Lung microvascular endothelial cell (primary cell): Measurements from ENCODE around the gene CARD11. TPM values are rescaled to one million over a fixed set of nuclear protein-coding genes. Genes with fewer than 3 reads are reported as not detected.

ENCODE experiments used
- DNase-seq, 2 donors: peaks; one replicate each; pipeline versions ENCODE4 v3.0.0 to v3.0.0-alpha.2; 2010; ENCODE audit warnings: low read depth in 2 of 2
- total RNA-seq: library from RNA; depleted of rRNA; stranded (reverse); fragments of >200 nt; gene quantifications from 2 replicates; pipeline ENCODE4 v1.2.1, GENCODE V29; 2014

The CARD11 gene
- total RNA-seq, 1 donor from 2014 or later, result 2.2 TPM

- DNase-seq, result no peak
Observed at GRCh38 chr7:2982831-2983230, 60.8 kb downstream of the CARD11 start.

DNA sequence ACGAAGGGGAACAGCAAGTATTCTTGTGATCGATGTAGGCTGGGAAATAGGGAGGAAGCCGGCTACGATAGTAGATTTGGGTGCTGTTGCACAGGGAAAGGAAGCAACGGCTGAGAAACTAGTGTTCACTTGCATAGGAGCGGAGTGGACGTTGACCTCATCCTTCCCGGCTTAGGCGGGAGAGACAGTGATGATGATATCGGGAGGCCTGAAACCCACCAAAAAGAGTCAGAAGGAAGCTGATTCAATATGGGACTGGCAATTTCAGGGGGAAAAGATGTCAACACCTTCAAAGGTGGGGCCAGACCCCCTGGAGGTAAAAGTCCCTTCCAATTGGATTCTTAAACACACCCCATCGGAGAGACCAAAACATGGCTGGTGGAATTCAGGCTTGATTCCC, 61.3 kb downstream of the CARD11 start:
- DNase-seq, result no peak

DNA sequence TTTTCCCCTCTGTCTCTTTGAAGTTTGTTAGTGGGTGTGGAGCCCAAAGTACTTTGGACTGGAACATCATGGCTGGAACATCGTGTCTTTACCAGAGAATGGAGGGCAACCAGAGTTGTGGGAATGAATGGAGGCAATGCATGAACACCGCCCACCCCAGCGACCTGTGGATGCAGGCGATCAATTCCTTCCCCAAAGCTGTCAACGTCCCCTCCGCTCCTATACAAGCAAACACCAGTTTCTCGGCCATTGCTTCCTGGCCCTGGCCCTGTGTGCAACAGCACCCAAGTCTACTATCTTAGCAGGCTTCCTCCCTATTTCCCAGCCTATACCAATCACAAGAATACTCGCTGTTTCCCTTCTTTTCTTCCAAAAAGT, 62.6 kb downstream of the CARD11 start:
- DNase-seq, result no peak

DNA sequence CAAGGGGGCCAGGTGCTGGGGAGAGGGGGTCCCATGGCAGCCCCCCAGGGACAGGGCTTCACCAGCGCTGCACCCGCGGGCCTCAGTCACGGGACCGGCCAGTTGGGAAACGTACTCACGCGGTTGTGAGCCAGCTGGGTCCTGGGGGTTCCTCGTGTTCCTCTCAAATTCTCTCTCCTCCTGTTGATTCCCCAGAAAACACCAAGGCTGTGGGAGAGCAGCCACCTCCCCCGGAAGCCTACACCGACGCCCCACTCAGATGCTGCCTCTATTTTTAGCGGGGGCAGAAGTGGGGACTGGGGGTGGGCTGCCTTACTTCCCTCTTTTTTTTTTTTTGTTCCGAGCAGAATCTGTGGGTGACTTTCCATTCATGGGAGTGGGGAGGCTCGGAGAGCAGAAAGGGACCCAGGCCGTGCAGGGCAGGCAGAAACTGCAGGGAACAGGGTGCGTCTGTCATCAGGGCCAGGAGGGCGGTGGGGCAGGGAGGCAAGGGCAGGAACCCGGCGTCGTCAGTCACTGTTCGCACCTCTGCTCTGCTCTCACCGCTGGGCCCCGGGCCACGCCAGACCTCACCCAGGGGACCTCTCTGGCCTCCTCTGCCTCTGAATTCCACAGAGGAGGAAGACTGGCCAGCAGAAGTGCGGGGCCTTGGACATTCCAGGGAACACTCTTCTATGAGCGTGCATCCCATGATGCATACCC, 63.1 kb downstream of the CARD11 start:
- no peak for DNase-seq

DNA sequence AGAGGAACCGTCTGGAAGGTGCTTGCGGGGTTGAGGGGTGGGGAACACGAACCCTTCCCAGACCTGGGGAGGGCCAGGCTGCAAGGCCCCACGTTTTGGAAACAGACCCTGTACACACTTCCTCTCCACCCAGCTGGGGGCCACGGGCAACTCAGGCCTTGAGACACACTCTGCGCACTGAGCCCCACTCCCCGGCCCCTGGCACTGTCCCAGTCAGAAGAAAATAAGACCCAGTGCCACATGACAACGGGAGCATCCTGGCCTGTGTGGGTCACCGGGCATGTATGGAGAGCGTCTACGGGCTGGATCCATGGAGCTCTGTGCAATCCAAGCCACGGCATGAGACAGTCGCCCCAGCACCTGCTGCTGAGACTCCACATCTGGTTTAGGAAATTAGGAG, 63.7 kb downstream of the CARD11 start:
- no peak for DNase-seq

GRCh38 chr7:2979201-2979631, 64.5 kb downstream of the CARD11 start:
- DNase-seq, result no peak

- DNase-seq, result no peak
Observed at GRCh38 chr7:2978408-2978807, 65.3 kb downstream of the CARD11 start.

DNA sequence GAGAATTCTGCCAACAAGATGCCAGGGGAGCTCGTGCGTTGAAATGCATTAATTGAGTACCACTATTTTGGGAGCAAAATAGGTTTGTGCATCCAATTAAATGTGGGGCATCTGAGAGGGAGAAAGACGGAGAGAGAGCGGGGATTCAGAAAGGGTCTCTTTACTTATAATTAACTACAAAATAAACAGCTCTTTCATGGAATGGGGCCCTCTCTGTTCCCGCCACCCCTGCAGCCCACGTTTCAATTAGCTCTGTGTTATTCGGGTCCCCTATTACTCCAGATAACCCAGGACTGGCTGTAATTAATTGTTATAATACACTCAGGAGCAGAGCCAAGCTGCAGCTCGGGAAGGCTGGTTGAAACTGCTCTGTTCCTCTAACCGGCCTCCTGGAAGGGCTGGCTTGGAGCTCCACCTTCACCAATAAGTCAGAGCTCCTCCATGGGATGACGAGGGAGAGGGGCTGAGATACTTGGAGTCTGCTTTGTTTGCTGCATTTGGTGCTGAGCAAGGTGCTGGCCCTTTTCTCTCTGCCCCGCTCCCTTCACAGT, 67.8 kb downstream of the CARD11 start:
- no peak for DNase-seq

- DNase-seq, result no peak
Observed at GRCh38 chr7:2974093-2974819, 69.4 kb downstream of the CARD11 start.

- no peak for DNase-seq
Observed at GRCh38 chr7:2972835-2973161, 70.9 kb downstream of the CARD11 start.

DNA sequence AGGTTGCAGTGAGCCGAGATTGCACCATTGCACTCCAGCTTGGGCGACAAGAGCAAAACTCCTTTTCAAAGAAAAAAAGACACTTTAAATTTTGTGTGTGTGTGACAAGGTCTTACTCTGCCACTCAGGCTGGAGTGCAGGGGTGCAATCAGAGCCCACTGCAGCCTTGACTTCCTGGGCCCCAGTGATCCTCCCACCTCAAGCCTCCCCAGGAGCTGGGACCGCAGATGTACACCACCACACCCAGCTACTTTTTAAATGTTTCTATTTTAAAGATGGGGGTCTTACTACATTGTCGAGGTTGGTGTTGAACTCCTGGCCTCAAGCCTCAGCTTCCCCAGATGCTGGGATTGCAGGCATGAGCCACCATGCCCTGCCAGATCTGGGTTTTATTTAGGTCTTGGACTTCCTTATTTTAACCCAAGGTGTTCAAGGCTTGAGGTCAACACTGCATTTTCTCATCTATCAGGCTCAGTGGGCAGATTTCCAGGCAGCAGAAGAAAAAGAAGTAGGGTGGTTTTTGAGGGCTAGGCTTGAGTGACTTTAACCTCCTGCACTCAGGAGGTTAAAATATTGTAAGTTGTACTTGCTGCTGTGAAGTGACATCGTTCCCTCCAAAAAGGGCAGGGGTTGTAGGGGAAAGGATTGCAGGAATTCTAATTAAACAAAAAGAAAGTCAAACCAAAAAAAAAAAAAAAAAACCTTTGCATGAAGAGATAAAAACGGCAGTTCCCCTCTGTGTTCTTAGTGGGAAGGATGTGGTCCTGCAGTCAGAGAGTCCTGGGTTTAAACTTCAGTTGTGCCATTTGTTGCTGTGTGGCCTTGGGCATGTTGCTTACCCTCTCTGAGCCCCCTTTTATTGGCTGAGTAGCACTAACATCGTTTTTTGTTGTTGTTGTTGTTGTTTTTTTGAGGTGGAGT, 71.5 kb downstream of the CARD11 start:
- DNase-seq, result no peak

DNA sequence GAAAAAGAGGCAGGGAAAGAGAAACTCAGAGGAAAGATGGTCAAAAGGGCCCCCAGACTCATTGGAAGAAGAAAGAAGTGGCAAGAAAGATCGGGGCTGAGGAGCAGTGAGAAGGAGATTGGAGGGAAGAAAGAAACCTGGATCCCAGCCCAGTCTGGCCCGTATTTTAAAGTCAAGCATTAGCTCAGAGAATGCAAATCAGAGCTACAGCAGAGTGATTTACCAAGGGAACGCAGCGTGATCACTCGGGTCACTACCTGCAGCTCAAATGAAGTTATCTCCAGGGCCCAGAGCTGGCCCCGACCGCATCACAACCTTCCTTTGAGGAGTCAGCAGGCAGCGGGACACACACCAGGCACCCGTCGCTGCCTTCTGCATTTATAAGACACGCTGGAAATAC, 72.8 kb downstream of the CARD11 start:
- no peak for DNase-seq

- DNase-seq, result no peak
Observed at GRCh38 chr7:2970307-2970664, 73.4 kb downstream of the CARD11 start.

DNA sequence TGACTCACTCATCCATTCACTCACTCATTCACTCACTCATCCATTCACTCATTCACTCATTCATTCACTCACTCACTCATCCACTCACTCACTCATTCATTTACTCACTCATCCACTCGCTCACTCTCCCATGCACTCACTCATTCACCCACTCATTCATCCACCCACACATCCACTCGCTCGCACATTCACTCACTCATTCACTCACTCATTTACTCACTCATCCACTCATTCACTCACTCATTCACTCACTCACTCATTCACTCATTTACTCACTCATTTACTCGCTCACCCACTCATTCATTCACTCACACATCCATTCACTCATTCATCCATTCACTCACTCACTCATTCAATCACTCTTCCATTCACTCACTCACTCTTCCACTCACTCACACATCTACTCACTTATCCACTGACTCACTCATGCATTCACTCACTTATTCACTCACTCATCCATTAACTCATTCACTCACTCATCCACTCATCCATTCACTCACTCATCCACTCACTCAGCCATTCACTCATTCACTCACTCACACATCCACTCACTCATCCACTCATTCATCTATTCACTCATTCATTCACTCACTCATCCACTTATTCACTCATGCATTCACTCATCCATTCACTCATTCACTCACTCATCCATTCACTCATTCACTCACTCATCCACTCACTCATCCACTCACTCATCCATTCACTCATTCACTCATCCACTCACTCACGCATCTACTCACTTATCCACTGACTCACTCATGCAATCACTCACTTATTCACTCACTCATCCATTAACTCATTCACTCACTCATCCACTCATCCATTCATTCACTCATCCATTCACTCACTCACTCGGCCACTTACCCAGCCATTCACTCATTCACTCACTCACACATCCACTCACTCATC, 74.0 kb downstream of the CARD11 start:
- no peak for DNase-seq

GRCh38 chr7:2968616-2969397, 74.9 kb downstream of the CARD11 start:
- no peak for DNase-seq

GRCh38 chr7:2968176-2968575, 75.5 kb downstream of the CARD11 start:
- no peak for DNase-seq

DNA sequence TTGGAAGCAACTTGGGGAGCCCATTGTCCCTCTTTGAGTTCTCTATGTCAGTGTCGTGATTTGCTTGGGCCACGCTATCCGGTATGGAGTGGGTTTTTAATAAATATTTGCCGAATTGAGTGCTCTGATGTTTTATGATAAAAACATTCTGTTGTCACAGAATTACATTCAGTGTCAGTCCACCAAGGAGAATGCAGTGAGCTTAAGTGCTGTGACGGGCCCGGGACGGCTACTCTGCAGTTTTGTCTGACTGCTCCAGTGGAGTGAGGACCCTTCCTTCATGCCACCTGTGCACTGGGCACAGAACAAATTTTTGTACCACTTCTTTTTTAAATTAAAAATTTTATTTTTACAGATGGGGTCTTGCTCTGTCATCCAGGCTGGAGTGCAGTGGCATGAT, 76.0 kb downstream of the CARD11 start:
- no peak for DNase-seq

DNA sequence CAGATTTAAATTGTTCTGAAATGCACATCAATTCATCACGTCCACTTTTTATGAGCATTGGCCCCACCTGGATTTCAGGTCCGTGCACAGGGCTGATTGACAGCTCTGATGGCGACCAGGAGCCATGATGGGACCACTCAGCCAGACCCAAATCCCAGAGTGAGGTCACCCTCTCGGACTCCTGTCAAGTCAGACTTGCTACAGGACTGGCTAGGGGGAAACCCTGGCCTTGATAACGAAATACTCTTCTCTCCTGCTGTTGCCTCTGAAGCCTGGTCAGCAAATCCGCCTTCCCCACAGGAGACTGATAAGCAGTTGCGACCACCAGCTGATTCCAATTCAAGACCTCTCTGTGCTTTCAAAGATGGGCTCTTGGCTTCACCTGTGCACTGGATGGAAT, 76.4 kb downstream of the CARD11 start:
- no peak for DNase-seq

- no peak for DNase-seq
Observed at GRCh38 chr7:2966466-2967078, 77.1 kb downstream of the CARD11 start.

GRCh38 chr7:2965745-2966270, 77.9 kb downstream of the CARD11 start:
- no peak for DNase-seq
